Measurements from ENCODE around the gene CDRT15. TPM values are rescaled to one million over a fixed set of nuclear protein-coding genes. Genes with fewer than 3 reads are reported as not detected.

CDRT15 gene
- total and polyA plus RNA-seq, 2 donors: not detected

DNA sequence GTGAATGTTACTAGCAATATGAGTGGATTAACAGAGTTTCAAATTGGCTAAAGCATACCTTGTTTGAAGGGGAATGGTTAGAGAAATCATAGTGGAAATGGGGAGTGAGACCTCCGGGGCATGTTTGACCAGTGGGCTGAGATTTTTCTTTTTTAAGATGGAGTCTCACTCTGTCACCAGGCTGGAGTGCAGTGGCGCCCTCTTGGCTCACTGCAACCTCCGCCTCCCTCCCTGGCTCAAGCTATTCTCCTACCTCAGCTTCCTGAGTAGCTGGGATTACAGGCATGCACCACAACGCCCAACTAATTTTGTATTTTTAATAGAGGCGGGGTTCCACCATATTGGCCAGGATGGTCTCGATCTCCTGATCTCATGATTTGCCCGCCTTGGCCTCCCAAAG lies 9.6 kb downstream of the CDRT15 start:
- Histone ChIP-seq H3K27ac (ENCODE audit: low read depth) (no peak overlapping the region), H3K36me3 (ENCODE audit: insufficient read depth) (no peaks in the 10 kb centered on the region), H3K4me3 (ENCODE audit: low read depth, low read length) (no peak overlapping the region), H3K4me1 (ENCODE audit: insufficient read depth) (no peaks in the 10 kb centered on the region)
- 93% methylated on average over 7 of the region's 7 CpGs for WGBS
- DNase-seq (ENCODE audit: extremely low spot score): no peak

- no peak for DNase-seq (ENCODE audit: extremely low spot score)
Observed at GRCh38 chr17:14225254-14225980, 11.2 kb downstream of the CDRT15 start.

DNA sequence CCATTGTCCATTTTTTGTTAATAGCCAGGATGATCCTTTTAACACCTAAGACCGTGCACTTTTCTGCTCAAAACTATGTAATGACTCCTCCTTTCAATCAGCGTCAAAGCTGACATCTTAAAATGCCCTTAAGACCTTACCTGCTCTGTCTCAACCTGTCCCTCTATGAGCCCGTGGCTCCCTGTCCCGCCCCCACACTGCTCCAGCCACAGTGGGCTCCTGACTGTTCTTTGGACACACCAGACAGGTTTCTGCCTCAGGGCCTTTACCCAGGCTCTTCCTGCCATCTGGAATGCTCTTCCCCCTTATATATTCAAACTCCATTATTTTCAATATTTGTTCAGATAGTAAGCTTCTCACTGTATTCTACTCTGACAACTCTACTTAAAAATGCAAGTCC lies 14.1 kb downstream of the CDRT15 start:
- Histone ChIP-seq H3K4me3 (ENCODE audit: low read depth, low read length) (no peak overlapping the region), H3K36me3 (ENCODE audit: insufficient read depth) (no peaks in the 10 kb centered on the region), H3K4me1 (ENCODE audit: insufficient read depth) (no peaks in the 10 kb centered on the region), H3K27ac (ENCODE audit: low read depth) (no peak overlapping the region)
- no peak for DNase-seq (ENCODE audit: extremely low spot score)
- WGBS: 91% methylated on average over 4 of the region's 4 CpGs

More at GRCh38 chr17:14225254-14225980, 11.2 kb downstream of the CDRT15 start:
- Histone ChIP-seq H3K27ac (ENCODE audit: low read depth) (no peak overlapping the region), H3K4me3 (ENCODE audit: low read depth, low read length) (no peak overlapping the region), H3K36me3 (ENCODE audit: insufficient read depth) (no peaks in the 10 kb centered on the region), H3K4me1 (ENCODE audit: insufficient read depth) (no peaks in the 10 kb centered on the region)
- WGBS: 78% methylated on average over 10 of the region's 10 CpGs

DNA sequence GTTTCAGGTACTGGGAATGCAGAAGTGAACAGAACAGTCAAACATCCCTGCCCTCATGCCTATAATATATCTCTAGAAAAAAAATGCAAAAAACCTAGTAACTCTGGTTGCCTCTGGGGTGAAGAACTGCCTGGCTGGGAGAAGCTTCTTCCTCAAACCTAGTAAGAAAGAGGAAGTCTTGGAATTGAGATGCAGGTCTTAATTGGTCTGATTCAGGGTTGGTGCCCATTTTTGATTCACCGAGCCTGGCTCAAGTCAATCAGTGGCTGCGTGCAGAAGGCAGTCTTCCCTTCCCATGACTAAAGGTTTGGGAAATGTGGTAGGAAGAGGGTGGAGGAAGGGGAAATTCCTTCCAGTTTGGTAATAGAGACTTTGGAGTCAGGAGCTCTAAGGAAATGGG lies 22.4 kb downstream of the CDRT15 start:
- WGBS: 98% methylated on average over 2 of the region's 2 CpGs

DNA sequence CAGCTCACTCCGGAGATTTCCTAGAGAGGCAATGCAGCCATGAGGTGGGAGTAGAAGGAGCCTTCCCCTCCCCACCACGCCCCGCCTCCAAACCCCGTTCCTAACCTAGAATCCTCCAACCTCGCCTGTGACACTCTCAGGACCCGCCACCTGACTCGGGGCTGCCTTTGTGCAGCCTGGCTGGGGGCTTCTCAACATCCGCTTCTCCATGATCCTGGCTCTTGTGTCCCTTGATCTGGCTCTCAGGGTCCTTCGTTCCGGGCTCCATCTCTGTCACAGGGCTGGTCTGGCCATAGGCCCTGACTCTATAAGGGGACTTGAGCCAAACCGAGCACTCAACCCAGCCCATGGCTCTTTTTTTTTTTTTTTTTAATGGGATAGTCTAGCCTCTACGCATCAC lies 24.3 kb downstream of the CDRT15 start:
- WGBS: 94% methylated on average over 12 of the region's 12 CpGs
- no peaks in the 10 kb centered on the region for H3K4me1 ChIP-seq (ENCODE audit: insufficient read depth)
- H3K27ac ChIP-seq (ENCODE audit: low read depth): no peak overlapping the region
- DNase-seq (ENCODE audit: extremely low spot score): no peak
- H3K36me3 ChIP-seq (ENCODE audit: insufficient read depth): no peaks in the 10 kb centered on the region
- H3K4me3 ChIP-seq (ENCODE audit: low read depth, low read length): no peak overlapping the region

More for the DNA sequence above, 22.4 kb downstream of the CDRT15 start:
- no peaks in the 10 kb centered on the region for H3K4me1 ChIP-seq (ENCODE audit: insufficient read depth)
- no peak overlapping the region for H3K27ac ChIP-seq (ENCODE audit: low read depth)
- H3K36me3 ChIP-seq (ENCODE audit: insufficient read depth): no peaks in the 10 kb centered on the region
- no peak overlapping the region for H3K4me3 ChIP-seq (ENCODE audit: low read depth, low read length)
- no peak for DNase-seq (ENCODE audit: extremely low spot score)

DNA sequence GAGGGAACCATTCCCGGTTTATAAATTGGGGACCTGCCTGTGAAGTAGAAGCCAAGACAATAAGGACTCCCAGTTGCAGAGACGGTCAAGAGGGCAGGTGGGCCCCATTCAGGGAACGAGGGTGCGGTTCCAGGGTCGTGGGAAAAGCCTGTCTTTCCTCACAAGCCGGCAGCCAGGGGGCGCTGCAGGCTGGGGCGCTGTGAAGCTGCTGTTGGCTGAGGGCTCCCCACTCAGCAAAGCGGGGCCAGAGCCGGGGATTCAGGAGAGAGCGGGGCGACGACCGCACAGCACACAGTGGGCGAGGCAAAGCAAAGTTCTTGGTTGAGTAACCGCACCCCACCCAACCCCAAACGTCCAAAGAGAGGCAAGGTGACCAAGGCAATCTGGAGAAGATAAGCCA lies 24.9 kb downstream of the CDRT15 start:
- DNase-seq (ENCODE audit: extremely low spot score): no peak
- Histone ChIP-seq H3K36me3 (ENCODE audit: insufficient read depth) (no peaks in the 10 kb centered on the region), H3K4me1 (ENCODE audit: insufficient read depth) (no peaks in the 10 kb centered on the region), H3K4me3 (ENCODE audit: low read depth, low read length) (no peak overlapping the region), H3K27ac (ENCODE audit: low read depth) (no peak overlapping the region)
- WGBS: 64% methylated on average over 17 of the region's 17 CpGs

DNA sequence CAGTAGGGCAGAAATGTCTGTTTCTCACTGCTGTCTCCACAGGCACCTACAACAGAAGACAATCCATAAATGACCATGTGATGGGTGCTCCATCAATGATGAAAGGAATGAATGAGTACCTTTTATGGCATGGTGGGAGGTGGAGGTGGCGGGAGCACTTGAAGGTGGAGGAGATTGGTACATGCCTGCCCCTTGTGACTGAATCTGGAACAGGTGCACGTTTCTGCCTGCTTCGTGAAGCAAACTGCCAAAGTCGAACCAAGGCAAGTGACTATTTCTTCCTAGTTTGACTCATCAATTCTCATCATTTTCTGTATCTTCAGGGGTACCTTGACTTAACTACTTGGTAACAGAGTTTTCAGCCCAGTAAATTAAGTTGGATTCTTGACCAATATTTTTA lies 25.4 kb downstream of the CDRT15 start:
- H3K27ac ChIP-seq (ENCODE audit: low read depth): no peak overlapping the region
- H3K36me3 ChIP-seq (ENCODE audit: insufficient read depth): no peaks in the 10 kb centered on the region
- no peak for DNase-seq (ENCODE audit: extremely low spot score)
- WGBS: 92% methylated on average over 4 of the region's 4 CpGs
- H3K4me3 ChIP-seq (ENCODE audit: low read depth, low read length): no peak overlapping the region
- no peaks in the 10 kb centered on the region for H3K4me1 ChIP-seq (ENCODE audit: insufficient read depth)

DNA sequence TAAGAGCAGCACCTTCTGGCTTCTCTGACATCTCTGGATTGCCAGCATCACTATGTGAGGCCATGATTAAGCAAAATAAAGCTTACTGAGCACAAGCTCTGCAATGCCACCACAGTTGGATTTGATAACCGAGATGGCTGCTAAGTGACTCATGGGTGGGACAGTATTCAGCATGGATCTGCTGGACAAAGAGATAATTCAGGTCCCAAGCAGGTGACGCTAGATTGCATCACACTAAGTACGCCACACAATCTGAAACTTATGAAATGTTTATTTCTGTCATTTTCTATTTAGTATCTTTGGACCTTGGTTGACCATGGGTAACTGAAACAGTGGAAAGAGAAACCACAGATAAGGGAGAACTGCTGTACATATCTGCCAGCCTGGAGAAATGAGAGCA lies 27.4 kb downstream of the CDRT15 start:
- WGBS: 92% methylated on average over 3 of the region's 3 CpGs
- Histone ChIP-seq H3K4me3 (ENCODE audit: low read depth, low read length) (no peak overlapping the region), H3K4me1 (ENCODE audit: insufficient read depth) (no peaks in the 10 kb centered on the region), H3K36me3 (ENCODE audit: insufficient read depth) (no peaks in the 10 kb centered on the region), H3K27ac (ENCODE audit: low read depth) (no peak overlapping the region)
- no peak for DNase-seq (ENCODE audit: extremely low spot score)

DNA sequence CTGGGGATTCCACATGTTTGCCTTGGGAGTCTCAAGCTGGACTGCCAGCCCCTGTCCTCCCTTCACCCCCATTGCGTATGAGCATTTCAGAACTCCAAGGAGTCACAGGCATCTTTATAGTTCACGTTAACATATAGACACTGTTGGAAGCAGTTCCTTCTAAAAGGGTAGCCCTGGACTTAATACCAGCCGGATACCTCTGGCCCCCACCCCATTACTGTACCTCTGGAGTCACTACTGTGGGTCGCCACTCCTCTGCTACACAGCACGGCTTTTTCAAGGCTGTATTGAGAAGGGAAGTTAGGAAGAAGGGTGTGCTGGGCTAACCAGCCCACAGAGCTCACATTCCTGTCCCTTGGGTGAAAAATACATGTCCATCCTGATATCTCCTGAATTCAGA lies 28.9 kb downstream of the CDRT15 start:
- Histone ChIP-seq H3K27ac (ENCODE audit: low read depth) (no peak overlapping the region), H3K4me1 (ENCODE audit: insufficient read depth) (no peaks in the 10 kb centered on the region), H3K36me3 (ENCODE audit: insufficient read depth) (no peaks in the 10 kb centered on the region), H3K4me3 (ENCODE audit: low read depth, low read length) (no peak overlapping the region)
- 96% methylated on average over 5 of the region's 5 CpGs for WGBS
- DNase-seq (ENCODE audit: extremely low spot score): no peak

DNA sequence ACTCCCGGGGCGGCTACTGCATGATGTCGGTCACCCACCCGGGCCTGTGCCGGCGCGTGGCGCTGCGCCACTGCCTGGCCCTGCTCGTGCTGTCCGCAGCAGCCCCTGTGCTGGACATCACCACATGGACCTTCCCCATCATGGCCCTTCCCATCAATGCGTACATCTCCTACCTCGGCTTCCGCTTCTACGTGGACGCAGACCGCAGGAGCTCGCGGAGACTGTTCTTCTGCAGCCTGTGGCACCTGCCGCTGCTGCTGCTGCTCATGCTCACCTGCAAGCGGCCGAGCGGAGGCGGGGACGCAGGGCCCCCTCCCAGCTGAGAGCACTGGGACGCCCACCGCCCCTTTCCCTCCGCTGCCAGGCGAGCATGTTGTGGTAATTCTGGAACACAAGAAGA lies 29.8 kb downstream of the CDRT15 start:
- no peak for DNase-seq (ENCODE audit: extremely low spot score)
- Histone ChIP-seq H3K4me1 (ENCODE audit: insufficient read depth) (peaks cover 1% of the 10 kb centered on the region), H3K4me3 (ENCODE audit: low read depth, low read length) (no peak overlapping the region), H3K27ac (ENCODE audit: low read depth) (no peak overlapping the region), H3K36me3 (ENCODE audit: insufficient read depth) (no peaks in the 10 kb centered on the region)
- 97% methylated on average over 29 of the region's 29 CpGs for WGBS

- DNase-seq (ENCODE audit: extremely low spot score): no peak
- Histone ChIP-seq H3K27ac (ENCODE audit: low read depth) (no peak overlapping the region), H3K36me3 (ENCODE audit: insufficient read depth) (no peaks in the 10 kb centered on the region), H3K4me1 (ENCODE audit: insufficient read depth) (peaks cover 2% of the 10 kb centered on the region), H3K4me3 (ENCODE audit: low read depth, low read length) (no peak overlapping the region)
- 82% methylated on average over 13 of the region's 13 CpGs for WGBS
Observed at GRCh38 chr17:14205992-14206461, 30.6 kb downstream of the CDRT15 start.

DNA sequence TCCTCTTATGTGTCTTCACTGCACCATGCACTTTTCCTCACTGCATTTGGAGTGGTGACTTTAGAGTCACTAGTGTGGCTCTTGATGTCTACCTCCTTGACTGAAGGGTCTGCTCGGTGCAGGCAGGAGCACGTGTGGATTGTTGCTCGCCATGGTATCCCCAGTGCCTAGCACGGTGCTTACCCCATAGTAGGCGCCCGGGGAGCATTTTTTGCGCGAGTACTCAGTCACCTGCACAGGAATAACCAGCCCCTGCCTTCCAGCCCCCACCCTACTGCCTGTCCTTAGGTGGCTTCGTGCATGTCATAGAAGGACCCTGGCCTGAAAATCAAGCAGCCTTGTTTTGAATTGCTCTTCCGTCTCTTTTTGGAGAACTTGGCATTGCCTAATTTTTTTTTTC lies 31.3 kb downstream of the CDRT15 start:
- 97% methylated on average over 10 of the region's 10 CpGs for WGBS
- no peaks in the 10 kb centered on the region for H3K36me3 ChIP-seq (ENCODE audit: insufficient read depth)
- H3K27ac ChIP-seq (ENCODE audit: low read depth): no peak overlapping the region
- DNase-seq (ENCODE audit: extremely low spot score): no peak
- peaks cover 2% of the 10 kb centered on the region for H3K4me1 ChIP-seq (ENCODE audit: insufficient read depth)
- H3K4me3 ChIP-seq (ENCODE audit: low read depth, low read length): no peak overlapping the region

DNA sequence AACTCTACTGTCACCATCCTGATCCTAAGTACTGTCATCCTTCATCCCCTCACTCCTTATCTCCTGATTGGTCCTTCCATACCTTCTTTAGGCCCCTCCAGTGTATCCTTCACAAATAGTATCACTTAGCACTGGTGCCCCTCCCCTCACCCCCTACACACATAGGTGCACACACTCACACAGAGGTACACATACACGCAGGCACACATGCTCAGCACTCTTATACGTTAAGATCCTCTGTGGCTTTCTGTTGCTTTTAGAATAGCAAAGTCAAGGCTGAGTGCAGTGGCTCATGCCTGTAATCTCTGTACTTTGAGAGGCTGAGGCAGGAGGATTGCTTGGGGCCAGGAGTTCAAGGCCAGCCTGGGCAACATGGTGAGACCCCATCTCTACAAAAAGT lies 32.1 kb downstream of the CDRT15 start:
- no peak for DNase-seq (ENCODE audit: extremely low spot score)
- H3K4me3 ChIP-seq (ENCODE audit: low read depth, low read length): no peak overlapping the region
- H3K4me1 ChIP-seq (ENCODE audit: insufficient read depth): peaks cover 2% of the 10 kb centered on the region
- no peaks in the 10 kb centered on the region for H3K36me3 ChIP-seq (ENCODE audit: insufficient read depth)
- WGBS: 92% methylated on average over 2 of the region's 2 CpGs
- no peak overlapping the region for H3K27ac ChIP-seq (ENCODE audit: low read depth)

- Histone ChIP-seq H3K4me1 (ENCODE audit: insufficient read depth) (peaks cover 2% of the 10 kb centered on the region), H3K36me3 (ENCODE audit: insufficient read depth) (no peaks in the 10 kb centered on the region), H3K27ac (ENCODE audit: low read depth) (no peak overlapping the region), H3K4me3 (ENCODE audit: low read depth, low read length) (no peak overlapping the region)
- 78% methylated on average over 5 of the region's 5 CpGs for WGBS
- no peak for DNase-seq (ENCODE audit: extremely low spot score)
Observed at GRCh38 chr17:14204084-14204483, 32.6 kb downstream of the CDRT15 start.

Data from urinary bladder (tissue), 4 donors.